Measurements from ENCODE around the gene MAMLD1.

GRCh38 chrX:150542846-150543229 lies 179.7 kb downstream of the MAMLD1 start:
- TF ChIP-seq CTCF (IDR thresholded peaks at IDR 0.05; ENCODE audit: insufficient read depth, low read length, poor library complexity, severe bottlenecking) (no peak), EZH2phosphoT487 (conservative IDR thresholded peaks at IDR 0.05; ENCODE audit: low read length) (no peak)

Data from SU-DHL-6 (cell line).